ENCODE data around the gene UNC13D. TPM values are rescaled to one million over a fixed set of nuclear protein-coding genes. Genes with fewer than 3 reads are reported as not detected.
"Not testable (repeated sequence)": the region's sequence is repeated elsewhere in the genome, so short reads cannot be mapped to it uniquely, and the experiment has no call there.

Gene UNC13D
- polyA plus RNA-seq, 3 donors = 28.4 to 111 (median 53.3) TPM

GRCh38 chr17:75872434-75873351 lies 28.5 kb upstream of the UNC13D start:
- intact Hi-C loops (cut with micrococcal nuclease) = no loop called here

GRCh38 chr17:75870228-75870627 lies 26.0 kb upstream of the UNC13D start:
- H4K20me1 ChIP-seq (ENCODE audit: insufficient read depth, low read length); H3K4me2 ChIP-seq (replicated peaks; ENCODE audit: extremely low read depth, low read length, poor library complexity, severe bottlenecking); H3K4me1 Mint-ChIP-seq; H2AFZ ChIP-seq (ENCODE audit: insufficient read depth, low read depth, low read length, poor library complexity, severe bottlenecking); H3K4me3 ChIP-seq (replicated peaks in 1 of 3; ENCODE audit: low read depth in 2 of 3, low read length in 3 of 3); H3K27me3 ChIP-seq (ENCODE audit: control insufficient read depth in 2 of 2, insufficient read depth in 2 of 2, low read length in 2 of 2); H3K9me3 ChIP-seq (replicated peaks in 1 of 2; ENCODE audit: control insufficient read depth in 1 of 2, insufficient read depth in 1 of 2, low read length in 2 of 2); H3K9me3 Mint-ChIP-seq; DNase-seq; intact Hi-C loops (cut with micrococcal nuclease); H3K9ac ChIP-seq (ENCODE audit: insufficient read depth, low read length, poor library complexity, severe bottlenecking); H3K27ac ChIP-seq (ENCODE audit: low read depth in 1 of 2, low read length in 2 of 2); H3K36me3 Mint-ChIP-seq; H3K27me3 Mint-ChIP-seq (ENCODE audit: low read depth in 3 of 3); H3K4me3 Mint-ChIP-seq; H3K79me2 ChIP-seq (ENCODE audit: insufficient read depth, low read length); H3K36me3 ChIP-seq (replicated peaks in 1 of 2; ENCODE audit: control insufficient read depth in 1 of 2, insufficient read depth in 2 of 2, low read length in 2 of 2); H3K4me1 ChIP-seq (ENCODE audit: control insufficient read depth in 1 of 2, insufficient read depth in 2 of 2, low read length in 2 of 2): not testable (repeated sequence)
- H3K27ac Mint-ChIP-seq = peak overlapping the region in 1 of 7 donors; percentile 46
- whole genome bisulfite sequencing (ENCODE audit: insufficient coverage) = 97% methylated on average over 5 of the region's 10 CpGs

More at GRCh38 chr17:75872434-75873351, 28.5 kb upstream of the UNC13D start:
- no peaks in the 10 kb centered on the region for H4K20me1 ChIP-seq (ENCODE audit: insufficient read depth, low read length)
- H3K4me3 ChIP-seq (replicated peaks in 1 of 3; ENCODE audit: low read depth in 2 of 3, low read length in 3 of 3) = no peak overlapping the region
- H2AFZ ChIP-seq (ENCODE audit: insufficient read depth, low read depth, low read length, poor library complexity, severe bottlenecking) = no peak overlapping the region
- Mint-ChIP-seq H3K27ac (no peak overlapping the region), H3K36me3 (peaks cover 2 to 6% of the 10 kb centered on the region in 2 donors), H3K4me3 (no peak overlapping the region), H3K27me3 (ENCODE audit: low read depth in 3 of 3) (peaks cover 25 to 33% (median 26%) of the 10 kb centered on the region in 3 donors), H3K9me3 (peaks cover 0 to 6% (median 3%) of the 10 kb centered on the region in 7 donors), H3K4me1 (peaks cover 19% of the 10 kb centered on the region)
- H3K36me3 ChIP-seq (replicated peaks in 1 of 2; ENCODE audit: control insufficient read depth in 1 of 2, insufficient read depth in 2 of 2, low read length in 2 of 2) = no peaks in the 10 kb centered on the region
- WGBS (ENCODE audit: insufficient coverage) = 67% methylated on average over 8 of the region's 13 CpGs
- no peak for TF ChIP-seq CTCF (IDR thresholded peaks at IDR 0.05)
- no peak overlapping the region for H3K4me2 ChIP-seq (replicated peaks; ENCODE audit: extremely low read depth, low read length, poor library complexity, severe bottlenecking)
- no peaks in the 10 kb centered on the region for H3K9me3 ChIP-seq (replicated peaks in 1 of 2; ENCODE audit: control insufficient read depth in 1 of 2, insufficient read depth in 1 of 2, low read length in 2 of 2)
- DNase-seq = no peak
- H3K27me3 ChIP-seq (ENCODE audit: control insufficient read depth in 2 of 2, insufficient read depth in 2 of 2, low read length in 2 of 2) = peaks cover 7 to 24% of the 10 kb centered on the region in 2 donors
- no peak overlapping the region for H3K27ac ChIP-seq (ENCODE audit: low read depth in 1 of 2, low read length in 2 of 2)
- peaks cover 21 to 23% of the 10 kb centered on the region in 2 donors for H3K4me1 ChIP-seq (ENCODE audit: control insufficient read depth in 1 of 2, insufficient read depth in 2 of 2, low read length in 2 of 2)
- H3K9ac ChIP-seq (ENCODE audit: insufficient read depth, low read length, poor library complexity, severe bottlenecking) = no peak overlapping the region
- H3K79me2 ChIP-seq (ENCODE audit: insufficient read depth, low read length) = no peaks in the 10 kb centered on the region
